Measurements from ENCODE around the gene PAWR. TPM values are rescaled to one million over a fixed set of nuclear protein-coding genes. Genes with fewer than 3 reads are reported as not detected.
"Not testable (repeated sequence)": the region's sequence is repeated elsewhere in the genome, so short reads cannot be mapped to it uniquely, and the experiment has no call there.

The PAWR gene
- total RNA-seq, 4 donors from 2014 or later: 28.6 to 48.0 (median 36.4) TPM

DNA sequence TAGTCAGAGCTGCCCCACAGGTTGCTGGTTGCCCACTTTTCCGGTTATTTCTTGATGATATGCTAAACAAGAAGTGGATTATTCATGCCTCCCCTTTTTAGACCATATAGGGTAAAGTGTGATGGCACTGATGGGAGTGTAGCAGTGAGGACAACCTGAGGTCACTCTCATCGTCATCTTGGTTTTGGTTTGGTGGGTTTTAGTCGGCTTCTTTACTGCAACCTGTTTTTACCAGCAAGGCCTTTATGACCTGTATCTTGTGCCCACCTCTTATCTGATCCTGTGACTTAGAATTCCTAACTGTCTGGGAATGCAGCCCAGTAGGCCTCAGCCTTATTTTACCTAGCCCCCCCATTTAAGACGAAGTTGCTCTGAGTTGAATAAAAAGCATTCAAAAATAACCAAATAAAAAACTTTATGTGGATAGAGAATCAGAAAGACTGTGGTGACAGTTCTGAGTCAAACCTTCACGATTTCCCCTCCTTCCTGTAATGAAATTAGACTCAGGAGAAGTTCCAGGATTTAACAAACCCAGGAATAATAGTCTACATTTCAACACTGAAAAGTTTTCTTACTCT lies 144.2 kb downstream of the PAWR start:
- DNase-seq (ENCODE audit: low spot score): no peak
- no peak for TF ChIP-seq CTCF (IDR thresholded peaks at IDR 0.05)
- no peak for ATAC-seq (ENCODE audit: low FRiP score)

GRCh38 chr12:79544439-79544838 lies 146.3 kb downstream of the PAWR start:
- ATAC-seq (ENCODE audit: low FRiP score); DNase-seq (ENCODE audit: low spot score): not testable (repeated sequence)

GRCh38 chr12:79537675-79538074 lies 153.1 kb downstream of the PAWR start:
- no peak for DNase-seq (ENCODE audit: low spot score)
- no peak for TF ChIP-seq CTCF (IDR thresholded peaks at IDR 0.05)
- no peak for ATAC-seq (ENCODE audit: low FRiP score)

DNA sequence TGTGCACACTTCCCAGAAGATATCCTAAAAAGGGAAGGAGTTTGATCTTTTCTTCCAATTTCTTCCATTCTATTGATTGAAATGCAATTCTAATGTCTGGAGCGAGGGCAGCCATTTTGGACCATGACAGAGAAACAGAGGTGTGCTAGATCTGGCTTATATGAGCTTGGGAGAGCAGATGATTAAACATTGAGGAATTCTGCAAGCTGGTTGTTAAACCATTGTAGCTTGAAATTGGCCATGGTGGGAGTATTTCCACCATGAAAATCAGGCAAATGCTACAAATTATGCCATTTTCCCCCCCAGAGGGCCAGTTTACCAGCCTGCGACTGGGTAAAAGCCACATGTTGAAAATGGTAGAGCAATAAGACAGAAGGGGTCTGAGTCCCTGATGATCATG lies 155.0 kb downstream of the PAWR start:
- no peak for DNase-seq (ENCODE audit: low spot score)
- TF ChIP-seq CTCF (IDR thresholded peaks at IDR 0.05): no peak
- ATAC-seq (ENCODE audit: low FRiP score): no peak

Other genes with a start within 250 kb of the PAWR start
- 100 to 1,000 TPM in 1 of 4 donors, 10 to 100 TPM in 3; 49.3 to 153 (median 78.0) TPM for gene PPP1R12A, start 244.1 kb upstream of the PAWR start, total RNA-seq